ENCODE measurements around the gene PPM1E. TPM values are rescaled to one million over a fixed set of nuclear protein-coding genes. Genes with fewer than 3 reads are reported as not detected.

The PPM1E gene
- polyA plus RNA-seq, 1 donor (not counting 4 experiments of a cell fraction or from before 2014, with no cell fraction given): not detected

DNA sequence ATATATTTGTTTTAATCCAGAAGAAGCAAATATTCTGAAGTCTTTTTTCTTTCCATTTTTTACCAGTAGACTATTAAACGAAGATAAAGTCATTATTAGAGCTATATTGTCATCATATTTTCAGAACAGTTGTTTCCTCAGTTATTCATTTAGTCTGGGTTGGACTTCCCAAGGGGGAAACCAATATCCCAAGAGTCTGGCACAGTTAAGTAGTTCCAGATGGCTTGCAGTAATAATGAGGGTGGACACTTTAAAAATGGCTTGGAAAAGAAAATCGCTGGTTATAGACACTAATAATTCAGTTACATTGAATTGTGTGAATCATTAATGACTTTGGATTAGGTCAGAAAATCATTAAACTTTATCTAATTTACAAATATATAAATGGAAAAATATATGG, 3.9 kb downstream of the PPM1E start:
- Histone ChIP-seq H3K36me3 (ENCODE audit: control insufficient read depth in 2 of 2, extremely low read depth in 1 of 2, insufficient read depth in 2 of 2, low read length in 2 of 2) (no peaks in the 10 kb centered on the region), H3K9me1 (ENCODE audit: control insufficient read depth, extremely low read depth, insufficient read depth, low read length) (no peaks in the 10 kb centered on the region), H3K4me3 (ENCODE audit: control insufficient read depth in 2 of 3, extremely low read depth in 1 of 3, insufficient read depth in 2 of 3, low read depth in 1 of 3, low read length in 3 of 3) (no peak overlapping the region), H2AFZ (ENCODE audit: control insufficient read depth, low read length) (no peak overlapping the region), H3K4me2 (ENCODE audit: control insufficient read depth, extremely low read depth, insufficient read depth, low read depth, low read length) (no peak overlapping the region), H3K27me3 (ENCODE audit: control insufficient read depth, extremely low read depth, insufficient read depth, low read length) (peaks cover 37% of the 10 kb centered on the region), H3K9me3 (ENCODE audit: control insufficient read depth, low read depth, low read length) (no peaks in the 10 kb centered on the region), H3K9ac (ENCODE audit: control insufficient read depth, extremely low read depth, insufficient read depth, low read length) (no peak overlapping the region), H3K27ac (ENCODE audit: control insufficient read depth, insufficient read depth, low read length) (no peak overlapping the region), H3K79me2 (ENCODE audit: control insufficient read depth, insufficient read depth, low read length) (no peaks in the 10 kb centered on the region), H3K4me1 (ENCODE audit: control insufficient read depth, extremely low read depth, insufficient read depth, low read length) (peaks cover 11% of the 10 kb centered on the region), H4K20me1 (ENCODE audit: control insufficient read depth, extremely low read depth, insufficient read depth, low read length) (no peaks in the 10 kb centered on the region)
- TF ChIP-seq, protein P1, sequence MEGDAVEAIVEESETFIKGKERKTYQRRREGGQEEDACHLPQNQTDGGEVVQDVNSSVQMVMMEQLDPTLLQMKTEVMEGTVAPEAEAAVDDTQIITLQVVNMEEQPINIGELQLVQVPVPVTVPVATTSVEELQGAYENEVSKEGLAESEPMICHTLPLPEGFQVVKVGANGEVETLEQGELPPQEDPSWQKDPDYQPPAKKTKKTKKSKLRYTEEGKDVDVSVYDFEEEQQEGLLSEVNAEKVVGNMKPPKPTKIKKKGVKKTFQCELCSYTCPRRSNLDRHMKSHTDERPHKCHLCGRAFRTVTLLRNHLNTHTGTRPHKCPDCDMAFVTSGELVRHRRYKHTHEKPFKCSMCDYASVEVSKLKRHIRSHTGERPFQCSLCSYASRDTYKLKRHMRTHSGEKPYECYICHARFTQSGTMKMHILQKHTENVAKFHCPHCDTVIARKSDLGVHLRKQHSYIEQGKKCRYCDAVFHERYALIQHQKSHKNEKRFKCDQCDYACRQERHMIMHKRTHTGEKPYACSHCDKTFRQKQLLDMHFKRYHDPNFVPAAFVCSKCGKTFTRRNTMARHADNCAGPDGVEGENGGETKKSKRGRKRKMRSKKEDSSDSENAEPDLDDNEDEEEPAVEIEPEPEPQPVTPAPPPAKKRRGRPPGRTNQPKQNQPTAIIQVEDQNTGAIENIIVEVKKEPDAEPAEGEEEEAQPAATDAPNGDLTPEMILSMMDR (optimal IDR thresholded peaks at IDR 0.05 in 1 of 3, IDR thresholded peaks at IDR 0.05 in 1 of 3, conservative IDR thresholded peaks at IDR 0.05 in 1 of 3; ENCODE audit: extremely low read depth in 1 of 3, insufficient read depth in 2 of 3, low read length in 3 of 3): no peak
- no peak for TF ChIP-seq EZH2 (IDR thresholded peaks at IDR 0.05; ENCODE audit: low read length)
- DNase-seq (ENCODE audit: low read depth, low spot score): no peak
- dilution Hi-C loops (cut with MboI; ENCODE audit: extremely low pct_ligation_motif_present, low sequenced_read_pairs): no loop called here
- FAIRE-seq: no peak

DNA sequence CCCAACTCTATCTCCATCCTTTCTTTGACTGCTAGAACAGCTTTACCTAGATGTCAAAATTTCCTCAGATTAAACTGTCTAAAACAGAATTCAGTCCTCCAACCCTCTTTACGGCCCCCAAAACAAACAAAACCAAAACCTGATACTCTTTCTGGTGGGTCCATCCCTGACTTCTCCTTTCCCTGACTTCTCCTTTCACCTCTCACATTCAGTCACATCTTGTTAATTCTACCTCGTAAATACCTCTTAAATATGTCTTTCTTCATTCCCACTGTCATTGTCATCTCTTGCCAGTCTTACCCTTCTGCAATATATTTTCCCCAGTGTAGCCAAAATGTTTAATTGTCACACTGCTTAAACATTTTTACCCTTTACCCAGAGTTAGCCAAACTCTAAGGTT, 4.6 kb downstream of the PPM1E start:
- no peak overlapping the region for H3K4me2 ChIP-seq (ENCODE audit: control insufficient read depth, extremely low read depth, insufficient read depth, low read depth, low read length)
- H3K9me1 ChIP-seq (ENCODE audit: control insufficient read depth, extremely low read depth, insufficient read depth, low read length): no peaks in the 10 kb centered on the region
- H3K4me1 ChIP-seq (ENCODE audit: control insufficient read depth, extremely low read depth, insufficient read depth, low read length): peaks cover 11% of the 10 kb centered on the region
- no peak overlapping the region for H3K9ac ChIP-seq (ENCODE audit: control insufficient read depth, extremely low read depth, insufficient read depth, low read length)
- H3K27ac ChIP-seq (ENCODE audit: control insufficient read depth, insufficient read depth, low read length): no peak overlapping the region
- dilution Hi-C loops (cut with MboI; ENCODE audit: extremely low pct_ligation_motif_present, low sequenced_read_pairs): no loop called here
- H4K20me1 ChIP-seq (ENCODE audit: control insufficient read depth, extremely low read depth, insufficient read depth, low read length): no peaks in the 10 kb centered on the region
- no peaks in the 10 kb centered on the region for H3K9me3 ChIP-seq (ENCODE audit: control insufficient read depth, low read depth, low read length)
- H3K36me3 ChIP-seq (ENCODE audit: control insufficient read depth in 2 of 2, extremely low read depth in 1 of 2, insufficient read depth in 2 of 2, low read length in 2 of 2): no peaks in the 10 kb centered on the region
- DNase-seq (ENCODE audit: low read depth, low spot score) (no peak), FAIRE-seq (no peak)
- peaks cover 31% of the 10 kb centered on the region for H3K27me3 ChIP-seq (ENCODE audit: control insufficient read depth, extremely low read depth, insufficient read depth, low read length)
- no peaks in the 10 kb centered on the region for H3K79me2 ChIP-seq (ENCODE audit: control insufficient read depth, insufficient read depth, low read length)
- no peak overlapping the region for H2AFZ ChIP-seq (ENCODE audit: control insufficient read depth, low read length)
- TF ChIP-seq EZH2 (IDR thresholded peaks at IDR 0.05; ENCODE audit: low read length): no peak
- TF ChIP-seq, protein P1 (optimal IDR thresholded peaks at IDR 0.05 in 1 of 3, IDR thresholded peaks at IDR 0.05 in 1 of 3, conservative IDR thresholded peaks at IDR 0.05 in 1 of 3; ENCODE audit: extremely low read depth in 1 of 3, insufficient read depth in 2 of 3, low read length in 3 of 3): no peak
- no peak overlapping the region for H3K4me3 ChIP-seq (ENCODE audit: control insufficient read depth in 2 of 3, extremely low read depth in 1 of 3, insufficient read depth in 2 of 3, low read depth in 1 of 3, low read length in 3 of 3)

All from keratinocyte (primary cell).